Vagina (tissue), 2 donors: Measurements from ENCODE around the gene TAC4. TPM values are rescaled to one million over a fixed set of nuclear protein-coding genes. Genes with fewer than 3 reads are reported as not detected.

ENCODE experiments used
- DNase-seq, 2 donors: peaks; one replicate each; pipeline ENCODE4 v3.0.0-alpha.2; 2017; ENCODE audit errors: extremely low spot score in 2 of 2
- H3K27ac ChIP-seq: fragments of 200-600 bp; sonication (generic); one replicate; pipeline ENCODE4 v1.5.1; 2019
- H3K27me3 ChIP-seq: fragments of 200-600 bp; sonication (generic); one replicate; pipeline ENCODE4 v1.5.1; 2019
- H3K36me3 ChIP-seq, 2 donors: fragments of 200-600 bp; sonication (generic); one replicate each; pipeline ENCODE4 v1.5.1; 2017 to 2019
- H3K4me1 ChIP-seq: fragments of 200-600 bp; sonication (generic); one replicate; pipeline ENCODE4 v1.5.1; 2019
- H3K4me3 ChIP-seq, 2 donors: fragments of 200-600 bp; sonication (generic); 1 replicate in 1 of 2; 2 replicates in 1 of 2; pipeline ENCODE4 v1.5.1; 2016 to 2019
- H3K9me3 ChIP-seq: fragments of 200-600 bp; sonication (generic); one replicate; pipeline ENCODE4 v1.5.1; 2019
- POLR2A ChIP-seq, 2 donors: fragments of 450-650 bp; IDR thresholded peaks; one replicate each; pipeline ENCODE4 v1.6.1; 2017; ENCODE audit warnings: antibody characterized with exemption in 2 of 2, mild to moderate bottlenecking in 2 of 2, moderate library complexity in 2 of 2
- POLR2AphosphoS5 ChIP-seq, 2 donors: sonication (generic); formaldehyde crosslinking; IDR thresholded peaks; one replicate each; pipeline ENCODE4 v1.9.0; 2017; ENCODE audit warnings: antibody characterized with exemption in 2 of 2, mild to moderate bottlenecking in 2 of 2, low read depth in 1 of 2; ENCODE audit not compliant: insufficient read depth in 1 of 2
- intact Hi-C: fragments of 100-400 bp; cut with DNase I; formaldehyde crosslinking; loops from one replicate; pipeline ENCODE4 v1.15.1; 2023
- total RNA-seq: library from RNA; depleted of rRNA; stranded (reverse); fragments of >200 nt; gene quantifications from one replicate; pipeline ENCODE4 v1.2.3, GENCODE V29; 2016
- TF ChIP-seq, protein P1 (sequence below), 3 experiments: fragments of 450-650 bp in 2 of 3; fragments of 200-600 bp in 1 of 3; sonication (generic) in 1 of 3; IDR thresholded peaks; one replicate each; pipeline ENCODE4 v1.5.1; 2017 to 2019; ENCODE audit warnings: antibody characterized with exemption in 3 of 3, mild to moderate bottlenecking in 2 of 3, moderate library complexity in 2 of 3

TAC4 gene
- total RNA-seq, 1 donor from 2014 or later: not detected

DNA sequence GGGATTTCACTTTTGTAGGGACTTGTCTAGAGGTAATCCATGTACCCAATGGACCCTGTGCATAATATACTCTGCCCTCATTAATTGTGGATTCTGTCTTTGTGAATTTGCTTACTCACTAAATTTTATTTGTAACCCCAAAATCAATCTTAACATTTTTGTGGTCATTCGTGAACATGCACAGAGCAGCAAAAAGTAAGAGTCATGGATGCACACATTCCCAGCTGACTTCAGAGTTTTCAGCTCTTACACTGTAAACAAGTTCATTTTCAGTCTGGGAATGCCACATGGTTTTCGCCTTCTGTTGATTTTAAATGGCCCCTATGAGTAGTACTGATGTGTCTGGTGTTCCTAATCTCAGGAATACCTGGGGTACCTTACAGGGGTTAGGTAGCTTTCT, 24.3 kb downstream of the TAC4 start:
- TF ChIP-seq POLR2A (IDR thresholded peaks at IDR 0.05) (no peak), POLR2AphosphoS5 (IDR thresholded peaks at IDR 0.05; ENCODE audit: insufficient read depth in 1 of 2, low read depth in 1 of 2) (no peak)
- TF ChIP-seq, protein P1, sequence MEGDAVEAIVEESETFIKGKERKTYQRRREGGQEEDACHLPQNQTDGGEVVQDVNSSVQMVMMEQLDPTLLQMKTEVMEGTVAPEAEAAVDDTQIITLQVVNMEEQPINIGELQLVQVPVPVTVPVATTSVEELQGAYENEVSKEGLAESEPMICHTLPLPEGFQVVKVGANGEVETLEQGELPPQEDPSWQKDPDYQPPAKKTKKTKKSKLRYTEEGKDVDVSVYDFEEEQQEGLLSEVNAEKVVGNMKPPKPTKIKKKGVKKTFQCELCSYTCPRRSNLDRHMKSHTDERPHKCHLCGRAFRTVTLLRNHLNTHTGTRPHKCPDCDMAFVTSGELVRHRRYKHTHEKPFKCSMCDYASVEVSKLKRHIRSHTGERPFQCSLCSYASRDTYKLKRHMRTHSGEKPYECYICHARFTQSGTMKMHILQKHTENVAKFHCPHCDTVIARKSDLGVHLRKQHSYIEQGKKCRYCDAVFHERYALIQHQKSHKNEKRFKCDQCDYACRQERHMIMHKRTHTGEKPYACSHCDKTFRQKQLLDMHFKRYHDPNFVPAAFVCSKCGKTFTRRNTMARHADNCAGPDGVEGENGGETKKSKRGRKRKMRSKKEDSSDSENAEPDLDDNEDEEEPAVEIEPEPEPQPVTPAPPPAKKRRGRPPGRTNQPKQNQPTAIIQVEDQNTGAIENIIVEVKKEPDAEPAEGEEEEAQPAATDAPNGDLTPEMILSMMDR (IDR thresholded peaks at IDR 0.05): no peak
- Histone ChIP-seq H3K4me1 (peaks cover 34% of the 10 kb centered on the region), H3K27ac (no peak overlapping the region), H3K27me3 (no peaks in the 10 kb centered on the region), H3K36me3 (peaks cover 0 to 71% of the 10 kb centered on the region in 2 donors), H3K4me3 (no peak overlapping the region), H3K9me3 (no peaks in the 10 kb centered on the region)
- DNase-seq: no peak
- intact Hi-C loops: no loop called here

DNA sequence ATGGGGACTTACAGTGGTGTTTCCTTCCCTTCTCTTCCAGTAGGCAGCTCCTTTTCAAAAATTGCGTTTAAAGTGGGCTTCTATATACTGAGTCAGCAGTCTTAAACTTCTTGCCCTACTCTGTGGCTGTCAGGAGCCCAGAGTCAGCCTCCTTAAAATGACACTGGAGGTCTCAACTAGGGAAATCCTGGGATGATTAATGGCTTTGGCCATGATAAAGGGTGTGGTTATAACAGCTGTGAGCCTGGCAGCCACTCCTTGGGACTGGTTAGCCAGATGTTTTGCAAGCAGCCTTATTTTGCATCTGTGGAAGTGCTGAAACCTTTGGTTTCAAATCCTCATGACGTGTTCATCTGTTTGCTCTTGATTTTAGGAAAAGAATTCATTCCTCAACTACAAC, 25.0 kb downstream of the TAC4 start:
- DNase-seq: no peak
- H3K4me1 ChIP-seq: peaks cover 33% of the 10 kb centered on the region
- no peak overlapping the region for H3K4me3 ChIP-seq
- H3K27ac ChIP-seq: no peak overlapping the region
- intact Hi-C loops: no loop called here
- H3K36me3 ChIP-seq: peaks cover 0 to 73% of the 10 kb centered on the region in 2 donors
- H3K9me3 ChIP-seq: no peaks in the 10 kb centered on the region
- no peaks in the 10 kb centered on the region for H3K27me3 ChIP-seq
- TF ChIP-seq, protein P1 (IDR thresholded peaks at IDR 0.05): no peak
- TF ChIP-seq POLR2AphosphoS5 (IDR thresholded peaks at IDR 0.05; ENCODE audit: insufficient read depth in 1 of 2, low read depth in 1 of 2) (no peak), POLR2A (IDR thresholded peaks at IDR 0.05) (no peak)

DNA sequence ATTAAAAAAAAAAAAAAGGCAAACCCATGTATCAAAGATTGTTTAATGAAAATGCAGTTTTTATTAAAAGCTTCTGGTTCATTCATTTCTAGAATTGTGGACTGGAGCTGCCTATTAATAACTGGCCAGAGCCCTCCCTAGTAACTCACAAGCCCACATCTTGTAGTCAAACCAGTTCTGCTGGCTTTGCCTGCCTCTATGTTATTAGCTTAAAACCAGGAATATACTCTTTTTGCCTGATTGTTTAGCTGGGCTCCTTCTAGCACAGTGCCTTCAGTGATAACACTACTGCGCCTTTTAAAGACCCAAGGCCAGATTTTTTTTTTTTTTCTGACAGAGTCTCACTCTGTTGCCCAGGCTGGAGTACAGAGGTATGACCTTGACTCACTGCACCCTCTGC, 26.0 kb downstream of the TAC4 start:
- no peaks in the 10 kb centered on the region for H3K9me3 ChIP-seq
- H3K4me3 ChIP-seq: no peak overlapping the region
- peaks cover 0 to 69% of the 10 kb centered on the region in 2 donors for H3K36me3 ChIP-seq
- no peaks in the 10 kb centered on the region for H3K27me3 ChIP-seq
- DNase-seq: no peak
- TF ChIP-seq POLR2A (IDR thresholded peaks at IDR 0.05): no peak
- TF ChIP-seq POLR2AphosphoS5 (IDR thresholded peaks at IDR 0.05; ENCODE audit: insufficient read depth in 1 of 2, low read depth in 1 of 2): no peak
- TF ChIP-seq, protein P1 (IDR thresholded peaks at IDR 0.05): no peak
- no peak overlapping the region for H3K27ac ChIP-seq
- intact Hi-C loops: no loop called here
- H3K4me1 ChIP-seq: peaks cover 39% of the 10 kb centered on the region

DNA sequence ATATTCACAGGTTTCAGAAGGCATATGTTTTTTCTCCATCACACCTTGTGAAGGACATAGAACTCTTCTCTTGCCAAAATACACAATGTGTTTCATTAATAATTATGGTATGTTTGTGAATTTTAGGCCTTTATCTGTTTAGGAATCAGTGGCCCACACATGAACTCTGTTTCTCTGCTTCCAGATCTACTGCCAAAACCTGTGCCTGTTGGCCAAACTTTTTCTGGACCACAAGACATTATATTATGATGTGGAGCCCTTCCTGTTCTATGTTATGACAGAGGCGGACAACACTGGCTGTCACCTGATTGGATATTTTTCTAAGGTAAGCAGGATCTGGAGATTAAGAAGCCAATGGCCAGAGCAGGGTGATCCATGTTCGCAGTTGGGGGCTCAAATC, 26.4 kb downstream of the TAC4 start:
- H3K27ac ChIP-seq: no peak overlapping the region
- peaks cover 0 to 68% of the 10 kb centered on the region in 2 donors for H3K36me3 ChIP-seq

DNA sequence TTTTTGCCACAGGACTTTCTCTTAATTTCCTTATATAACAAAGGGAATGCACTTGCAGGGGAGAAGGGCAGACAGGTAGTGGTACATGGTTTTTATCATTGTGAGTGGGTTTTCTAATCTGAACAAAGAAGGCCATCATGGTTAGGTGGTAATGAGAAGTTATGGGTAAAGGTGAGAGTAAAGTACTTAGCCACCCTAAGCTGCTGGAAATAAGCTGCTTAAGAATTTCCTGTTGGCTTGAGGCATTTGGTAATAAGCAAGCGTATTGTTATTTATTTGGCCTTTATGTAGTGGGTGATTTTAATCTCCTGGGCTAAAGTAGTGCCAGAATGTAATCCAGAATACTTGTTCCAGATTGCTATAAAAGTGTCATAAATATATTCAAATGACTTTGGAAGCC, 27.1 kb downstream of the TAC4 start:
- TF ChIP-seq, protein P1 (IDR thresholded peaks at IDR 0.05): no peak
- no peak for TF ChIP-seq POLR2AphosphoS5 (IDR thresholded peaks at IDR 0.05; ENCODE audit: insufficient read depth in 1 of 2, low read depth in 1 of 2)
- Histone ChIP-seq H3K9me3 (no peaks in the 10 kb centered on the region), H3K4me1 (peaks cover 51% of the 10 kb centered on the region), H3K27ac (no peak overlapping the region), H3K4me3 (no peak overlapping the region), H3K27me3 (no peaks in the 10 kb centered on the region), H3K36me3 (peaks cover 0 to 66% of the 10 kb centered on the region in 2 donors)
- no peak for DNase-seq
- intact Hi-C loops: no loop called here

More for the DNA sequence above, 26.4 kb downstream of the TAC4 start:
- TF ChIP-seq POLR2A (IDR thresholded peaks at IDR 0.05) (no peak), POLR2AphosphoS5 (IDR thresholded peaks at IDR 0.05; ENCODE audit: insufficient read depth in 1 of 2, low read depth in 1 of 2) (no peak)
- TF ChIP-seq, protein P1 (IDR thresholded peaks at IDR 0.05): no peak
- no peaks in the 10 kb centered on the region for H3K27me3 ChIP-seq
- H3K4me3 ChIP-seq: no peak overlapping the region
- intact Hi-C loops: no loop called here
- H3K4me1 ChIP-seq: peaks cover 44% of the 10 kb centered on the region
- no peak for DNase-seq
- H3K9me3 ChIP-seq: no peaks in the 10 kb centered on the region
